CD1c-positive myeloid dendritic cell (primary cell): Measurements from ENCODE around the gene MAGEB4.
"Not testable (repeated sequence)": the region's sequence is repeated elsewhere in the genome, so short reads cannot be mapped to it uniquely, and the experiment has no call there.

ENCODE experiments used
- DNase-seq: peaks from one replicate; pipeline ENCODE4 v3.0.0-alpha.2; 2016; ENCODE audit errors: extremely low spot score

Gene MAGEB4, protein sequence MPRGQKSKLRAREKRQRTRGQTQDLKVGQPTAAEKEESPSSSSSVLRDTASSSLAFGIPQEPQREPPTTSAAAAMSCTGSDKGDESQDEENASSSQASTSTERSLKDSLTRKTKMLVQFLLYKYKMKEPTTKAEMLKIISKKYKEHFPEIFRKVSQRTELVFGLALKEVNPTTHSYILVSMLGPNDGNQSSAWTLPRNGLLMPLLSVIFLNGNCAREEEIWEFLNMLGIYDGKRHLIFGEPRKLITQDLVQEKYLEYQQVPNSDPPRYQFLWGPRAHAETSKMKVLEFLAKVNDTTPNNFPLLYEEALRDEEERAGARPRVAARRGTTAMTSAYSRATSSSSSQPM

DNA sequence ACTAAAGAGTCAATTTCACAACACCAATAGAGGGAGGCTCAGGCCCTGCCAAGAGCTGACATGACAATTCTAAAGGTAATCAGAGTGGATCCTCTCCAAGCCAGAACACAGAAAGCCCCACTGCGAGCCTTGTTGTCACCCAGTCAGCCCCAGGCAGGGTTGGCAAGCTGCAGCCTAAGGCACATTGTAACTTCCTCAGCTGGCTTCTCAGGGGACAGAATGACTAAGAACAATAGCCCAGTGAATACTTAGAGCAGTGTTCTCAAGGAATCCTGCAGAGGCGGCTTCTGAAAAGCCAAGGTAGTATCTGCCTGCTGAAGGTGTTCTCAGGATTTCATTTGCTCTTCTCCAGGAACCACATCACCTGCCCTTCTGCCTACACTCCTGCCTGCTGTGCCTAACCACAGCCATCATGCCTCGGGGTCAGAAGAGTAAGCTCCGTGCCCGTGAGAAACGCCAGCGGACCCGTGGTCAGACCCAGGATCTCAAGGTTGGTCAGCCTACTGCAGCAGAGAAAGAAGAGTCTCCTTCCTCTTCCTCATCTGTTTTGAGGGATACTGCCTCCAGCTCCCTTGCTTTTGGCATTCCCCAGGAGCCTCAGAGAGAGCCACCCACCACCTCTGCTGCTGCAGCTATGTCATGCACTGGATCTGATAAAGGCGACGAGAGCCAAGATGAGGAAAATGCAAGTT is at the start of gene MAGEB4:
TSS of gene MAGEB4 (plus strand) at position 277 of the 692 bp plus-strand sequence. CDS start at position 413, 136 bp downstream.
- no peak for DNase-seq

DNA sequence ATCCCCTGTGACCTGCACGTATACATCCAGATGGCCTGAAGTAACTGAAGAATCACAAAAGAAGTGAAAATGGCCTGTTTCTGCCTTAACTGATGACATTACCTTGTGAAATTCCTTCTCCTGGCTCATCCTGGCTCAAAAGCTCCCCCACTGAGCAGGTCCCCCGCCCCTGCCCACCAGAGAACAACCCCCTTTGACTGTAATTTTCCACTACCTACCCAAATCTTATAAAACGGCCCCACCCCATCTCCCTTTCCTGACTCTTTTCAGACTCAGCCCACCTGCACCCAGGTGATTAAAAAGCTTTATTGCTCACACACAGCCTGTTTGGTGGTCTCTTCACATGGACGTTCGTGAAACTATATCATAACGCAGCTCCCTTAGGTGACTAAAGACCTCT is 47.9 kb upstream of the MAGEB4 start:
- not testable (repeated sequence) for DNase-seq

DNA sequence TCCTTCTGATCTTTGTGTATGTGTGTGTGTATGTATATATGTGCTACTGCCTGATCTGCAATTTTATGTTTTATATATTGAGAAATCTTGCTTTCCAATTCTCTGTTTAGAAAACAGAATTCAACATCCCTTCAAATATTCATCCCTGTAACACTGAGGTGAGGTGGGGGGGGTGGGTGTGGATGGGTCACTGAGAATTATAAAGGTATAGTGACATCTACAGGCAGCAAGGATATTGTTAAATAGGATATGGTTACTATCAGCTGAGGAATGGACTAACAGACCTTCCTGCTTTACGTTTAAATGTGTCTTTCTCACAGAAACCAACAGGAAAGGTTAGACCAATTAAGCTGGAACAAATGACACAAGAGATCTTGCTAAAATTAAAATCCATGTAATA is 45.5 kb upstream of the MAGEB4 start:
- DNase-seq, result no peak

DNA sequence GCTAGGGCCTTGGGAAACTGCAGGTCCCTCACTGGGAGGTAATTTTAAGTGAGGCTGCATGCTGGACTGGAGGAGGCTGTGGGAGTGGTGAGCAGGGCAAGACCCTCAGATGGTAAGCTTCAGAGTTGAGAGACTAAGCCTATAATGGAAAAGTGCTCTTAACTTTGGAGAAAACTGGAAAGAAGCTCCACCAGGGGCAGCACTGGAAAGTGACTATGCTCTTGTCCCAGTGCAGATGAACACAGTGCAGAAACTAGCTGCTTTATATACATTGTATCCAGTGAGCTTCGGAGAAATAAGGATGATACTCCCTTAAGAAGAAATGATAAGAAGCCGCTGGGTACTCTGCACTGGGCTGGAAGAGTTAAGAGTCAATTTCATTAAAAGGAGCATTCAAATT is 29.6 kb upstream of the MAGEB4 start:
- DNase-seq, result no peak

DNA sequence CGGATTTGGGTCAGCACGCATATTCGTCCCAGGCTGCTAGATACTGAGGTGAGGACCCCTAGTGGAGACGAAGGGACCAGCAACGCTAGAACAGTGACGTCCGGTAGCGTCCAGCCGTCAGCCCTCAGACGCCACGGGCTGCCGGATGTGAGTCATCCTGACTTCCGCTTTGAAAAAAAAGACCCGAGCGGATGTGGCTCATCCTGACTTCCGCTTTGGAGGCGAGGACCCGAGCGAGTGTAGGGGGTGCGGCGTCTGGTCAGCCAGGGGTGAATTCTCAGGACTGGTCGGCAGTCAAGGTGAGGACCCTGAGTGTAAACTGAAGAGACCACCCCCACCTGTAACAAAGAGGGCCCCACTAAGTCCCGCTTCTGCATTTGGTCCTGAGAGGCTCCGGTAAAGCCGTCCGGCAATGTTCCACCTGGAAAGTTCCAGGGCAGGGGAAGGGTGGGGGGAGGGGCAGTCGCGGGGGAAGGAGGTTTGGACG is 26.4 kb upstream of the MAGEB4 start, which contains the start of gene MAGEB2:
TSS of gene MAGEB2 (plus strand) at position 207 of the 487 bp plus-strand sequence. CDS start 3,018 bp downstream, outside the sequence.
- no peak for DNase-seq

DNA sequence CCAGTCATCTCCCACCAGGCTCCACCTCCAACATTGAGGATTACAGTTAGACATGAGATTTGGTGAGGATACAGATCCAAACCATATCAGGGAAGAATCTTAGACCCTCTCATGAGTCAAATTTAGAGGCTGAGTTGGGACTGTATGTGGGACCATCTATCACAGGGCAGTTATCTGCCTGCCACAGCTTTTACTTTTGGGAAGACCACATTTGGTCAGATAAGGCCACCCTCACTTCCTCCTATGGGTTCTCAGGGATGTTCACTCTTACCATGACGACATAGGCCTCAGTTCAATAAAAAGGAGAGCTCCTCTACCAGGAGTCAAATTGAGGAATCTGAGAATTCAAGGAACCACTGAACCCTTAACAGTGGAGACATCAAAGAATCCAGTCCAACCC is 24.3 kb upstream of the MAGEB4 start:
- no peak for DNase-seq

DNA sequence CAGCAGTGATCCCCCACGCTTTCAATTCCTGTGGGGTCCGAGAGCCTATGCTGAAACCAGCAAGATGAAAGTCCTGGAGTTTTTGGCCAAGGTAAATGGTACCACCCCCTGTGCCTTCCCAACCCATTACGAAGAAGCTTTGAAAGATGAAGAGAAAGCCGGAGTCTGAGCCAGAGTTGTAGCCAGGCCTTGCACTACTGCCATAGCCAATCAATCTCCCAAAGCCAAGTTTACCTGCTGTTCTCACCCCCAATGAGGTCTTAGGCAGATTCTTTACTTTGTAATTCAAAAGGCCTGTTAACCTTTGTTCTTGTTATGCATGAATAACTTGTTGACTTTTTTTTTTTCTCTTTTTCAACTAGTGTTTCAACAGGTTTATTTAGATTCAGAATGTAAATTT is 22.4 kb upstream of the MAGEB4 start:
- no peak for DNase-seq

DNA sequence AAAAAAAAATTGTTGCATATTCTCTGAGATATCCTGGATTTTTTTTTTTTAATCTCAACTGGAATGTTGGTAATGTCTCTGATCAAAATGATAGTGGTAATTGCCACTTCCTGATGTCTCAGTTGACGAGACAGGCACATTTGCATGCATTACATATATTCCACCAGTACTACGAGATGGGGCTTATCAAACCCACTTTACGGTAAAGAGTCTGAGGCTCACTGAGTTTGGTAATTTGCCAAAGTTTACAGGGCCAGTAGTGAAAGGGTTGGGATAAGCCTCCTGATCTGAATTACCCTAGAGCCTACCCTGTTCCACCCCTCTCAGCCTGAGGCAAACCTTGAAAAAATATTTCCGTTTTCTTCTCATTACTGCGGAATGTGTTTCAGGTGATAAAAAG is 21.1 kb upstream of the MAGEB4 start:
- no peak for DNase-seq

DNA sequence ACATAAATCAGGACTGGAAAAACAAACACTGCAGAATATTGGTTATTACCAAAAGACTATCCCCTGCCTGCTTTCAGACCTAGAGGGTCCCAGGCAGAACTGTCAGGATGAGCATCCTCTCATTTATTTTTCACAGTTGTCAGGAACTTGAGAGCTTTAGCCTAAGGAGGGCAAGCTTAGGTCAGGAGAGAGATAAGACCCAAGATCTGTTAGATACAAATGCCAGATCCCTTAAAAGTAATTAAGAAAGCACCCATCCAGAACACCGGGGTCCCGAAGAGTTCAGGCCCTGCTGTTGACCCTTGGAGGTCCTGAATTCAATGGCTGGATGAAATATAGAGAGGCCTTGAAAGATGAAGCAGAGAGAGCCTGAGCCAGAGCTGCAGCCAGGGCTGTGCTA is 17.3 kb upstream of the MAGEB4 start:
- no peak for DNase-seq

DNA sequence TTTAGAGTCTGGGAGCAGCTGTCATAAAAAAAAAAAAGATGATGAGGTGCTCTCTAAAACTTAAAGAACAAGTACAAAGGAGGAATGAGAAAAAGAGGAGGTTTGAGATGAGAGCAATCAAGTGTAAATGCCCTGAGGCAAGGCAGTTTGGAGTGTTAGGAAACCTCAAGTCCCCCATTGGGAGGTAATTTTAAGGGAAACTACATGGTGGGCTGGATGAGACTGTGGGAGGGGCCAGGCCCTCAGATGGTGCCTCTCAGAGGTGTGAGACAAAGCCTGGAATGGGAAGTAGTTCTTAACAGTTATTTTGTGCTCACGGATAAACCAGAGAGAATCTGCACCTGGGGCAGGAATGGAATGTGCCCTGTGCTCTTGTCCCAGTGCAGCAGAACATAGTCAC is 13.3 kb upstream of the MAGEB4 start:
- DNase-seq, result no peak

DNA sequence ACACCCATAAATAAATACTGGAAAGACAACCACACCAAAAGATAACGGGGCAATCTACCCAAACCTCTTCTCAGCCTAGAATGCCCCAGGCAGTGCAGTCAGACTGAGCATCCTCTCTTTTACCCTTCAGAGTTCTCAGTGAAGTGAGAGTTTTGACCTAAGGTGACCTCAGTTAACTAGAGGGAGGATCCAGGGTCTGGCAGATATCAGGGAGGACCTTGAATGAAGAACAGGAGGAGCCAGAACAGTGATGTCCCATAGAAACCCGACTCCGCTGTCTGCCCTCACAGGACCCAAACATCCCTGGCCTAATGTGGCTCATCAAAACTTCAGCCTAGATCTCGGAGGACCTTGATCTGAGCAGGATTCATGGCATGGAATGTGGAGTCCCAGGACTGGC is 11.4 kb upstream of the MAGEB4 start, which contains the start of gene MAGEB3:
TSS of gene MAGEB3 (plus strand) at position 263 of the 400 bp plus-strand sequence. CDS start 5,268 bp downstream, outside the sequence.
- no peak for DNase-seq

DNA sequence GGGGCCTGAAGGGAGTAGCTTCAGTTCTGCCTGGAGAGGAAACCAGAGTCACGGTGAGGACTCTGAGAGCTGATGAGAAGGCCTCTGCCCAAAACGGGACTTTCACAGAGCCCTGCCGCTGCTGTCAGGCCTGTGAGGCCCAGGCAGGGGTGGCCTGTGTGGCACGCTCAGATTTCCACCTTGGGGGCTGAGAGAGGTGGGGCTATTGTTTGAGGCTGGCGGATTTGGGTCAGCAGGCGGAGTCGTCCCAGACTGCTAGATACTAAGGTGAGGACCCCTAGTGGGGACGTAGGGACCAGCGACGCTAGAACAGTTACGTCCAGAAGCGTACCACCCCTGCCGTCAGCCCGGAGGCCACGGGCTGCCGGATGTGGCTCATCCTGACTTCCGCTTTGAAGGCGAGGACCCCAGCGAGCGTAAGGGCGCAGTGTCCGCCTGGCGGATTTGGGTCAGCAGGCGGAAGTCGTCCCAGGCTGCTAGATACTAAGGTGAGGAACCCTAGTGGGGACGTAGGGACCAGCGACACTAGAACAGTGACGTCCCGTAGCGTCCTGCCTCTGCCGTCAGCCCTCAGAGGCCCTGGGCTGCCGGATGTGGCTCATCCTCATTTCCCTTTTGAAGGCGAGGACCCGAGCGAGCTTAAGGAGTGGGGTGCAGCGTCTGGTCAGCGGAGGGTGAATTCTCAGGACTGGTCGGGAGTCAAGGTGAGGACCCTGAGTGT is 5.1 kb downstream of the MAGEB4 start, which contains the start of gene MAGEB1:
TSS of gene MAGEB1 (plus strand) at position 378 of the 721 bp plus-strand sequence. CDS start 3,348 bp downstream, outside the sequence.
- DNase-seq, result no peak

DNA sequence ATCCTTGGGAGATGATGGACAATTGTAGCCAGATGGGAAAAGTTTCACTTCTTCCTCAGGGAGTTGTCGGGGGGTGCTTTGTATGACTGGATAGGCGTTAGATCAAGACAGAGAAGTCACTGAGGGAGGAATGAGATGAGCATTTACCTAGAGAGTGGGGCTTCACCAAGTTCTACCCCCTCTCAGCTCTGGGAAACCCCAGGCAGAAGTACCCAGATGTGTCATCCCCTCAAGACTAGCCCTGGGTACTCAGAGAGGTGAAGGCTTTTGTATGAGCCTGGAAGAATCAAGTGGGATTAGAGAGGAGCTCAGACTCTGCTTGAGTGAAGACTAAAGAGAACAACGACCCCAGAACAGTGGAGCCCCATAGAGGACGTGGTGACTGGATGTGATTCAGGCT is 7.1 kb downstream of the MAGEB4 start:
- DNase-seq, result no peak

DNA sequence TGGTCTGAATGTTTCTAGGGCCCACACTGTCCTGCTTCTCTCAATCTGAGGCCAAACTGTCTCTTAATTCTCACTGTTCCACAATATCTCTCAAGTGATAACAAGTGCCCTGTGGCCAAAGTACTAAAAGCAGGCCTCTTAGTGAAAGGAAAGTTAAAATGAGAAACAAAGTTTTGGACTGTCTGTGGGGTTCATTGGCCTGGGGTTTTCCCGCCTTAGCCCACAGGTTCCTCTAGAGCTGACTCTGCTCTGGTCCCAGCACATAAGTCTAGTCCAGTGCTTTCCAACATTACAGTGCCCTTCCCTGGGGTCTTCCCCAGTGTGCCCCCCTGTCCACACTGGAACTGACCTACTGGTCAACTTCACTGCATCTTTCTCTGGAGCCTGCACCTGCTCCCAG is 11.5 kb downstream of the MAGEB4 start:
- DNase-seq, result no peak

DNA sequence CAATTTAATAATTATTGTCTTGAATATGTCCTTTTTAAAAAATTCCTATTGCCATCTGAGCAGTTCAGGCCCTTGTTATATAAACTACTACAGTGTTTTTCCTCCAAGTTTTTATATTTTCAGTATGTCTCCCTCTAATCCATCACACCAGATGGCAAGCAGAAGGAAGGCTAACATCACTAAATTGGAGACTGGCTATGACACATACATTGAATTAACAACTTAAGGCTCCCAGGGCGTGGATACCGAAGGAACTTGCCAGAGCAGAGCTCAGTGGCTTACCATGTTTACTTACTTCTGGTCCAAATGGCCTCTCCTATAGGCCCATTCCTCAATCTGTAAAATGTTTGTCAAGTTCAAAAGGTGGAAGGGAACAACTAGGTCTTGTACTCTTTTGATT is 18.1 kb downstream of the MAGEB4 start:
- no peak for DNase-seq

DNA sequence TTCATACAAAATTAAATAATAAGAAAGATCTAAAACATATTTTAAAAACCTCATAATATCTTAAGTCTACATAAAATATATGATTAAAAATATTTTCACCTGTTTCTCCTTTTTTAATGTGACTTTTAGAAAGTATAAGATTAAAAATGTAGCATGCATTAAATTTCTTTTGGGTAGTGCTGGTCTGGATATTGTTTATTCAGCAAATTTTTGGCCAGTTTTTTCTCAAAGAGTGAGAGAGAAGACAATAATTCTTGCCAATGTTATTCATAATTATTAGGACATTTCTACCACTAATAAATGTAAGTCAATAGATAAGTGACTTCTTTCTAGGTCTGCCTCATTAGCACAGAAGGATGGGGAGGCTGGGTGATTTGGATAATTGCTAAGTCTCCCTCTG is 19.2 kb downstream of the MAGEB4 start:
- no peak for DNase-seq

DNA sequence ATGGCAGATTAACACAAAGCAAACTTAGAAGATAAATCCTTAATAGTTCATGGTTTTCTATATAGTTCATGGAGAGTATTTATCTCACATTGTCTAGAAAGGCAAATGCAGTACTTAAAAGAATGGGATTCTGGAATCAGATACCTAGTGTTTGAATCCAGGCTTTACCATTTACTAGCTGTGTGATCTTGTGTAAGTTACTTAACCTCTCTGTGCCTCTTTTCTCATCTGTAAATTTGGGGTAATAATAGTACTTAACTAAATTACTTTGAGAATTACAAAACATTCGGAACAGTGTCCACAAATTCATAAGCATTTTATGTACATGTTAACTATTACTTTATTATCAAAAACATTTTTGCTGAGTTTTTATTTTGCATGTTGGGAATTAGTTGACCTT is 21.0 kb downstream of the MAGEB4 start:
- no peak for DNase-seq

DNA sequence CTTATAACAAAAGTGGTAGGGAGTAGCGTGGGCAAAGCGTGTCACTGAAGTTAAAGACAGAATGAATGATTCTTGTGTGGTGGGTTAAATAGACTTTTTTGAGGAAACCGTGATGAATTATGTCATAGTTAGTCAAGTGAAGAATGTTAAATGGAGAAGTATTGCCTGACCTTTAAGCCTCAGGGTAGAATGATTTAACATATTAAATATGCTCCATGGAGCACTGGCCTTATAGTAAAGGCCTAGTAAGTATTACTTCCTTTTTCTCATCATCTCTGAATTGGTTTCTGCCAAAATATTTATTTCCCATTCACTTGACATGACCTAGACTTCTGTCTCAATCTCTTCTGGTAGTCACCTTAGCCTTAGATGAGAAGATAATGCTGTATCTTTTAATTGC is 28.8 kb downstream of the MAGEB4 start:
- no peak for DNase-seq

DNA sequence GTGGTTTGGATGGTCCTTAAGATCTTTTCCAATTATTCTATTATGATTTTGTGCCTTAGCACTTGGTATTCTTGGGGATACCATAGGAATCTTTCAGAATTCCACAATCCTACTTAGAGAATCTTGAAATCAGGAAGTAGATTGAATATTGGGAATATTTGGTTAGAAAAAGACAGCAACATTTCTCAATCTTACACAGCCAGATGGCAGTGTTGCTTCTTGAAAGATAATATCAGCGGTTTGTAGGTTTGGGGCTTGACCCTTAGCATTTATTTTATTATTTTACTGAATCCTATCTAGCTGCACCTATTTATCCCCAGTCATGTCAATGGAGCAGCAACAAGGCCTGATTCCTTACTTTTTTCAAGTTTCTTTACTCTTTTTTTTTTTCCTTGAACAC is 33.7 kb downstream of the MAGEB4 start:
- no peak for DNase-seq

DNA sequence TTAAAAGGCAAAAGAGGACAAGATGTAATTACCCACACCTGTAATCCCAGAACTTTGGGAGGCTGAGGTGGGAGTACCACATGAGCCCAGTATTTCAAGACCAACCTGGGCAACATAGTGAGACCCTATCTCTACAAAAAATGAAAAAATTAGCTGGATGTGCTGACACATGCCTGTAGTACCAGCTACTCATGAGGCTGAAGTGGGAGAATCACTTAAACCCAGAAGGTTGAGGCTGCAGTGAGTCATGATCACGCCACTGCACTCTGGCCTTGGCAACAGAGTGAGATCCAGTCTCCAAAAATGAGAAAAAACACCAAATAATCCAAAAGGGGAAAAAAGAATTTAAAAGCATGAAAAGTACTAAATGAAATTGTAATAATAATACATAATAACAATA is 36.6 kb downstream of the MAGEB4 start:
- DNase-seq, result no peak

DNA sequence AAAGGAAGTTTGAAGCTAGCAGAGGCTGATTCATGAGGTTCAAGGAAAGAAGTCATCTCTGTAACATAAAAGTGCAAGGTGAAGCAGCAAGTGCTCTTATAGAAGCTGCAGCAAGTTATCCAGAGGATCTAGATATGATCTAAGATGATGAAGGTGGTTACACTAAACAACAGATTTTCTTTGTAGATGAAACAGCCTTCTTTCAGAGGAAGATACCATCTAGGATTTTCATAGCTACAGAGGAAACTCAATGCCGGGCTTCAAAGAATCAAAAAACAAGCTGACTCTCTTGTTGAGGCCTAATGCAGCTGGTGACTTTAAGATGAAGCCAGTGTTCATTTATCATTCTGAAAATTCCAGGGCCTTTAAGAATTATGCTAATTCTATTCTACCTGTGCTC is 38.6 kb downstream of the MAGEB4 start:
- no peak for DNase-seq

DNA sequence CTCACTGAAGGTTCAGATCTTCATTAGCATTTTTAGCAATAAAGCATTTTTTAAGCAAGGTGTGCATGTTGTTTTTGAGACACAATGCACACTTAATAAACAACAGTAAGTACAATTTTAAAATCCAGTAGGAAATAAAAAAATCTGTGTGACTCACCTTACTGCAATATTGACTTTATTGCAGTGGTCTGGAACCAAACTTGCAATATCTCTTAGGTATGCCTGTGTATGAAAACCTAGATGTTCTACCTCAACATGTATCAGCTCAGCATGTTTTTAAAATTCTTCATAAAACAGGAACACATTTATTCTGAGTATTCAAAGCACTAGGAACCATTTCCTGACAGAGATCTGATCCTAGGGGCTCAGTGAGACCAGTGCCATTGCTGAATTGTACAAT is 40.7 kb downstream of the MAGEB4 start:
- no peak for DNase-seq
